Ramos (cell line): ENCODE results near the gene PABPC3.

Experiments used
- in situ Hi-C: fragments of 300-500 bp; cut with MboI; formaldehyde crosslinking; loops from one replicate; pipeline ENCODE4 v1.14.3; 2022; ENCODE audit warnings: low sequenced_read_pairs; ENCODE audit not compliant: unreplicated experiment

PABPC3 gene

DNA sequence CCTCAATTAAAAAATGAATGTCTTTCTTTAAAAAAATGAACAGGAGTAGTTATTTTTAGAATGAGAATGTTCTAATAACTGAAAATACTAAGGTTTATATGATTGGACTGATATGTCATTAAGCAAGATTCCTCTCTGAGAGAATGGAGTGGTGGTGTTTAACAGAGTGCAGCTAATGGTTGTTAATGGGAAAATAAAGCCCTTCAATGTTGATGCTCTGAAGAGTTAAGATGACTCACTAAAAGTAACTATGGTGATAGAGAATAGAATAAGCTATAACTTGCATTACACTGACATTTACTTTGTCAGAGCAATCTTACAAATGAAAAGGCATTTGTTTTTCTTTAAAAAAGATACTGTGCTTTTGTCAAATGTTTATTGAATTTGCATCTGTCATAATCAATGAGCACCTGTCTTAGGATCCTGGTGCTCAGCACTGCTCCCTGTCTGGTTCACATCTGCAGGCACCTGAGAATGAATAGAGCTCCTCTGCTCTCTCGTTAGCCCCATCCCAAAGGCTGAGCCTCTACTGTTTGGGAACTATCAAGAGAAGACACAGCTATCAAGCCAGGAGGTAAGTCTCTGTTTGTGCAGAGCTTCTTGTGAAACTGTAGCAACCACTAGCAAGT is 15.1 kb downstream of the PABPC3 start:
- in situ Hi-C loops: no loop called here

DNA sequence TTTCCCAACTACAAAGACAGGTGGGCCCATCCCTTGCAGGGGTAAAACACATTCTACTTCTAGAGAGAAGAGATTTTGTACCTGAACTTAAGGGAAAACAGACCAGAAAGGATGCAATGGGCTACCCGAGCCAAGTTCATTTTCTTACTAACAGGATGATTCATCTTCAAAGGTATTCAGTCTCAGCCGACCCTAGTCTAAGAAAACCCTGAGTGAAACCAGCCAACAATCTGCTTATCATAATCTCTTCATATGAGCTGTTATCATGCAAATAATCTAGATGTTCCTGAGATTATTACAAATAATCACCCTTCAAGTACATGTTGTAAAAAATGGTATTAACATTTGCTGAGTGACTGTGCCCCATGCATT is 15.6 kb downstream of the PABPC3 start:
- in situ Hi-C loops: no loop called here

DNA sequence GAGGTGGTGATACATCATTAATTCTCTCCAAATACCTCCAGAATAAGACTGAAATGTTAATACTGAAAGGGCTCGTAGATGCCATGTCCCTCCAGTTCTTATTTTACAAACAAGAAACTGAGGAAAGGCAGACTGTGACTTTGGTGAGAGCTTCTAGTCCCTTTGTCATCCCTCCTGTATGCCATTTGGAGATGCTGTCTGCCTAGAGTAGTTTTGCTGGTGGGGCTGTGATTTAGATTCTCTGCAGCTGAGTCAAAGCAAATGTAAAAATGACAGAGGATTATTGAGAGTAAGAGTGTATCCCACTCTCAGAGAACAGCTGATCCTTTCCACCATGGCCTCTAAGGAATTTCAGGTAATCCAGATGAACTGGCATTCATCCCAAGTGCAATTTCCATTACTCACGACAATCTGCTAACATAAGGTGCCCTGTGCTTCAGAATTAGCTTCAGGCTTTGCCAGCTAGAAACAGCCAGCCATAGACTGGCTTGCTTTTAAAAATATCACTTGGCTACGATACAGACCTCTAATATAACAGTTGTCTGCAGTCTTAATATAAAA is 16.8 kb downstream of the PABPC3 start:
- in situ Hi-C loops: no loop called here

DNA sequence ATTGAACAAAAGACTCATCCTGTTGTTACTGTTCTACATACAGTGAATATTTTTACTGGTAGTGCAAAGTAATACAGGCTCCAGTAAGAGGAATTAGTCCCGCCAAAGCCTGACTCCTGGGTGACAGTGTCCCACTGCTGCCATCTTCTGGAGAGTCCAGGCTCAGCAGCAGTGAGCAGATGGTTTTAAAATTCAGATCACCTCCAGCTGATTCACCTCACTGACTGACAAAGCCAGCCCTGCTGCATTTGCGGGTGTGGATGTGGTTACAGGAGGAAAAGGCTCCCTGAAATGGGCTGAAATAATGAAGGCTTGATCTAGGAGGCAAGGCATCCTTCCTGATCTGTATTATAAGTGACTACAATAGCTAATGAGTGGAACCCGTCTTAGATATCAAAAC is 18.3 kb downstream of the PABPC3 start:
- in situ Hi-C loops: no loop called here

DNA sequence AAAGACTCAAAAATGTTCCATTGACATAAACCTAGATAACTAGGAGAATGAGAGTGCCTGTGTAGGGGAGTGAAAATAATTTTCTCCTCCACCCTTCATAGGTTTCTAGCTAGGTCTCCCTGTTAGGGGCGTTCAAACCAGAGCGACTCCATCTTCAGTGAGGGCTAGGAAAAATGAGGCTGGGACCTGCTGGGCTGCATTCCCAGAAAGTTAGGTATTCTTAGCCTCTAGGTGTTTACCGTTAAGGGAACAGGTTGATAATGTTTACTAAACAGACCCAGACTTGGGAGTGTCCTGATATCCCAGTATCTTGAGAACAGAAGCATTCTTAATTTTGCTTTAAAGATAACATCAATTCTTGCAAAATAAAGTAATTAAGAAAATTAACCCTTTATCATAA is 20.1 kb downstream of the PABPC3 start:
- in situ Hi-C loops: no loop called here

DNA sequence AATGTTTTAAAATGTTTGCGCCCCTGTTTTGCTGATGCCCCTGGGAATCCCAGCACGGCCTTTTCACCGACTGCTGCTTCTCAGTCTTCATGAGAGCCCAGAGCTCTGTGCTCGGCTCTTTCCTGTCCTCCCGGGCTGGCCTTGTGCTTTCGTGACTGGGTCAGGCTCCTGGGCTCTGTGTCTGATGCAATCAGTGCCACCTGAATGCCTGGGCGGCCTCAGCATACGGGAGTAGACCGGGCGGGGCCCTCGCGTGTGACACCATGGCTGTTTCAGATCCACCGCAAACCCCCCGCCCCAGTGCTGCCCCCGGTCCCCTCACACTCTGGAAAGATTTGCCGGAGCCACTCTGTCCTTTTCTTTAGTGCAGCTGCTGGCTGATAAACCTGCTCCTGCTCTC is 21.4 kb downstream of the PABPC3 start:
- in situ Hi-C loops: no loop called here

DNA sequence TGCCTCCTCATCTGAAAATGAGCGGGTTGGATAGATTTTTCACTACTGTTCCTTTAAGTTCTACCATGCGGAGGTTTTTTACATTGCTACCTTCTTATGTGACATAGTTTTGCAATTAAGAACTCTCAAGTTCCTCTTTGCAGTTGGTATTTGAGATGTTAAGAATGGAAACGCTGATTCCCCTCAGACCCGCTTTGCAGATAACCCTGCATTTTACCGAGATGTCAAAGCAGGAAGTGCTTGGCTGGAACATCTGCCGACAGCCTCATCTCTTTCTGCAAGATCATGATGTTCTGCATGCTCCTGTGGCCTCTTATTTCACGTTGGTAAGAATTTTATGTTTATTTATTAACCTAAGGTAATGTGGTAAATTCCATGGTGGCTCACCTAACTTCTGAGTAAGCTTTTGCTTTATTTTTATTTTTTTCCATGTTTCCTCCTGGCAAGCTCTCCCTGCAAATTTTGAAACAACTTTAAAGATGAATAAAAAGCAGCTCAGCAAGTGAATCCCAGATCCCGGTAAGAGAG is 22.5 kb downstream of the PABPC3 start:
- in situ Hi-C loops: no loop called here

DNA sequence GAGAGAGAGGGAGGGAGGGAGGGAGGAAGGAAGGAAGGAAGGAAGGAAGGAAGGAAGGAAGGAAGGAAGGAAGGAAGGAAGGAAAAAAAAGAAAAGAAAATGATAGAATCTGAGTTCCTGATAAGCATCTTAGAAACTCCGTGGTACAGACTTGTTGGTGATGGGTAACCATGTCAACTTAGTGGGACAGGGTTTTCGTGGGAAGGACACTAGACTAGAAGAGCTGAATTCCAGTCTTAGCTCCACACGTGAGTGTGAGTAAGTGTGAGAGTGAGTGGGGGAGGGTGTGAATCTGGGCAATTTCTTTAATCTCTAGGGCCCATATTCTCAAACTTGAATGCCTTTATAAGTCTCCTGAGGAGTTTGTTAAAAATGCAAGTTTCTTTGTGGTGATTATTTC is 35.0 kb downstream of the PABPC3 start:
- in situ Hi-C loops: no loop called here

DNA sequence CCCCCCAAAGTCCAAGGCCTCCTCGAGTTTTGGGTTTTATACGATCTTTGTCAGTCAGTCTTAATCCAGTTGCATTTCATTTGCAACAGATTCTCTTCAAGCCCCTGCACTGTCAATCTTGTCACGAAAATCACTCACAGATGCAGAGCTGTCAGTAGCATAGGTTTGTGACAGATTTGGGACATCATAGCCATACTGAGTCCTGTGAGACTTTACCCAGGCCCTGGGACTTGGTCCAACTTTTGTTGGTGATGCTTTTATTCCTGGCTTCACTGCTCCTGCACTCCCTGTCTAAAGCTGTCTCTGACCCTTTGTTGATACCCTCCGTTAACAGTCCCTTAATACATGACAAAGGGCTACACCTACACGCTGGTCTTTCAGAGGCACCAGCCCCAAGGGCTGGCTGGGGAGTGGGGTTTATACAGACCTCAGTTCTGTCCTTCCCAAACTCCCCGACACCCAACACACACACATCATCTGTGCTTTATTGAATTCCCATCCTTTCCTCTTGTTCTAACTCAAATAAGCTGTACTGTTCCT is 36.0 kb downstream of the PABPC3 start:
- in situ Hi-C loops: no loop called here

DNA sequence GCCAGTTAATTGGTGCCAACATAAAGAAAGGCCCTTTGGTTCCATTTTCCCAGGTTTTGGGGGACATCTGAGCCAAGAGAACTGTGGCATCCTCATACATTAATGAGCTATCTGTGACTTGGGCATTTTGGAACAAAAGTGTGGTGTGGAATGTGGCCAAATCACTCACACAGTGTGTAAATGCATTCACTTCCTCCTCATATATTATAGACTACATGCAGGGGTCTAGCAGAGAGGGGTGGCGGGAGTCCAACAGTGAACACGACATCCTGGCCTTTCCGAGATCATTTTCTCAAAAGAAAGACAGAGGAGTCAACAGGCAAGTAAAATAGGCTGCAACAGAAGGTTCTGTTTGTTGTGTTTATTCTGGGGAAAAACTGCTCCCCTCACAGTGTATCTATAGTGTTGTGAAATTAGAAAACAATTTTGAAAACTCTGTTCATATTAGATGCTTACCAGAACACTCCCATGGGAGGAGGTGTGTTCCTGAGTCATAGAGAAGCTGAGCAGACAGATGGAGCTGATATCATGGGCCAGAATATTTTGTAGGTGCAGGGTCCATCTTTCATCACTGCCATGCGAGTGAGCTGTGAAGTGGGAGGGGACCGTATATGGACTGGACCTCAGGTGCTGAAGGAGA is 36.9 kb downstream of the PABPC3 start:
- in situ Hi-C loops: no loop called here

DNA sequence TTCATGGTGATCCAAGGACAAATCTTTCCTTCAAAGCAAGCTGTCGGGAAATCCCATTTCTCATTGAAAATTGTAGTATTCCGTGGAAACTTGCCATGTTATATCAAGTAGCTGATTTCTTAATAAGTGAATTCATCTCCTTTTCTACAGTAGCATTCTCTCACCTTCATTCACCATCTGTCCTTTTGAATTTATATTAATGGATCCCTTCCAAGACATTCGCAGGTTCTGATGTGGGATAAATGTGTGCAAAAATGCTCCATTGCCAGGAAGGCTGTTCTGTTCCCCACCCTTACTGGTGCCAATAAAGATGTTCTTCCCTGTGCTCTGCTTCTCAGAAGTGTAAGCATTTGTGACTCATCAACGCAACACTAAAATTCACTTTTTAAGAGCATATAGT is 40.0 kb downstream of the PABPC3 start:
- in situ Hi-C loops: no loop called here

DNA sequence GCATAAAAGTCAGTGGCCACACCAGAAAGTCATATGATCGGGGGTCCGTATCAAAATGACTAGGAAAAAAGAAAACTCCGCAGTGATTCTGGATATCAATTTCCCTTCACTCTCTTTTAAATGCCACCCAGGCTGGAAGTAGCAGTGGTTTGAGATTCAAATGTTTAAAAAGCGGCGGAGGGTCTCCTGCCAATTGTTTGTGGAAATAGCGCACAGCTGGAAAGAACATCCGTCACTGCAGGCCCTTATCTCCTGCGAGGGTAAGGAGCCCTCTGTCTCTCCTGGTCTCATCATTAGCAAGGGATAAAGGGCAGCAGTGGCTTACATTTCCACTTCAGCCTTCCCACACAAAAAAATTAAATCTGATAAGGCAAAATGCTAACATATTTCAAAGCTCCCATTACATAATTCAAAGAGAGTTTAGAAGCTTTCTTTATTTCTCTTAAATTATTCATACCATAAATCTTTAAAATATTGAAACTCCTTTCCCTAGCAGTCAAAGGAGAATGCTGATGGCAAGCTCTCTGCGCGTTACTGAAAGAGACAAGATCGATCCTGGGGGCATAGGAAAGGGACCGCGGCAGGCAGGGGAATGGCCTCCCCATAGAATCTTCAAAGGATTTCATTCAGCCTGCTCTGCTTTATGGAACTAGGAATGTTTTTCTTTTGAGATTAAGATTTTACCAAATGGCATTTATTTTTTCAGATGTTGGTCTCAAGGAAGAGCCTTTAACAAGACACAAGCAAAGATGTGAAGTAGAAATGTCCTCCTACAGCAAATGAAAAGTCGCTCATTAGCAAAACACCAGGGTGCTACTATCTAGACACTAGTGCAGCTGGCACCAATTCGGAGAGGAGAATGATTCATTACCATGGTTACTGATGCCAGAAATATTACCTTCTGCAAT is 41.2 kb downstream of the PABPC3 start:
- in situ Hi-C loops: no loop called here

DNA sequence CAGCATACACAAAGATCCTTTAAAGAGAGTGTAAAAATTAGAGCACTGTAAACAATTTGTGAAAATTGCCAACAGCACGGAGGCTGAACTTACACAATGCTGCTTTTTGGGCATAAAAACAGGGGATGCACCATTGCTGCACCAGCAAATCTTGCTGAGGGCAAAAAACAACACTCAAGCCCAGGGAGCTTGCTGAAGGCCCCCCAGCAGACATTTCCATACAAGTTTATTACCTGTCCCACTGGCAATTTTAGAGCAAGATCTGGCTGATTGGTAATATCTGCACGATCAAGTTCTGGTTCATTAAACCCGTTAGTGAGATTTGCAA is 41.8 kb downstream of the PABPC3 start:
- in situ Hi-C loops: no loop called here

DNA sequence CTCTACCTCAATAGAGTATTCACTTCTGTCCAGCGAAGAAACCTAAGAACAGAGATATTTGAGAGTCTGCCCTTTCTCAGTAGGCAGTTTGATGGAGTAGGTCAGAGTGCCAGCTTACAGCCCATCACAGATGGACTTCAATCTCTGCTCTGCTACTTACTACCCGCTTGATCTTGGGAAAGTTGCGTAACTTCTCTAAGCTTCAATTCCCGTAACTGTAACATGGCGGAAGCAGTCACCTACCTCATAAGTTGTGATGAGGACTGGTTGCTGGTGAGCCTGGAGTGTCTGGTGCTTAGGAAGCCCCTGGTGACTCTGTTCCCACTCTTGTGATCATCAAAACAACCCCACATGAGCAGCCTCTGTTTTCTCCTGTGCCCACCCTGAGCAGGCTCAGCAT is 45.1 kb downstream of the PABPC3 start:
- in situ Hi-C loops: no loop called here

DNA sequence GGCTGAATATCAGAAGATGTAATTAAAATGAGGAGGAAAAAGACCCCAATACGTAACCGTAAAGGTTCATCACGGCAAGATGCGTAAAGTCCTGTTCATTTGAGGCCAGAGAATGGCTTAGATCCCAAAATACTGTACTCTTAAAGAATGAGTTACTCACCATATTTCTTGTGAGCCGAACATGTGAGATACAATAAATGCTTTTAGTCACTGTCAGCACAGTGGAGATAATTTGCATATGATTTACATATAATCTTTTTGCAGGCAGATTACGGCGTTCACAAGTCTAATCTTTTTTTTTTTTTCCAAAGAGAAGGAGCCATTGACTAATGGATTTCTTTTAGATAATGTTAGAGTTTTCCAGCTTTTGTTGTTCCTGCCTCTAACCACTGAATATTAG is 47.8 kb downstream of the PABPC3 start:
- in situ Hi-C loops: no loop called here

DNA sequence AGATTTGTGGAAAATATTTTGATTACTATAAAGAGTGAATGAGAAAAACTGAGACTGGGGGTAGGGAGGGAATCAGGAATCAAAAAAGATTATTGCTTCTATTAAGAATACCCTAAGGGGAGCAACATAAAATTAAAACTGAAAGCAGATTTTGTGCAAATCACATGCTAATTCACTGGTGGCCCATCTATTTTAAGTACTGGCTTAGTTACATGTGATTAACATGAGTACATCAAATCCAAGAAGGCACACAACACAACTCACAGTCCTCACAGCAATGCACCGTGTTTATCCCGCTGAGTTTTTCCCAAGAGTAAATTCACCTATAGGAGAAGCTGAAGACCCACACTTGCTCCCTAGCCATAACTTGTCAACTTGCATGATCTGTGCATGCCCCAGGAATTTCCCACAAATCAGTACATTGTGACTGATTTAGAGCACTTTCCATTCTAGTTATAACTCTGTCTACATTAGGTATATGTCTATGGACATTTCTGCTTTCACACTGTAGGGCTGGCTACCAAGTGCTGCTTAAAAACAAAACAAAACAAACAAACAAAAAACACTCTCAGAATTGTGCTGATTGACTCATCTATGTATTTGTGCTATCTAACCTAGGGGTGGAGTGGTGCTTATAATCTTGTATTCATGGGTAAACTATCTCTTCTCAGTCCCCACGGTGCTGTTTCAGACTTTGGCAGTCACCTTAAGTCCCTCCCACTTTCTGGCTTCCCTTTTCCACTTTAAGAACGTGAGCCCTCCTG is 51.9 kb downstream of the PABPC3 start:
- in situ Hi-C loops: no loop called here

DNA sequence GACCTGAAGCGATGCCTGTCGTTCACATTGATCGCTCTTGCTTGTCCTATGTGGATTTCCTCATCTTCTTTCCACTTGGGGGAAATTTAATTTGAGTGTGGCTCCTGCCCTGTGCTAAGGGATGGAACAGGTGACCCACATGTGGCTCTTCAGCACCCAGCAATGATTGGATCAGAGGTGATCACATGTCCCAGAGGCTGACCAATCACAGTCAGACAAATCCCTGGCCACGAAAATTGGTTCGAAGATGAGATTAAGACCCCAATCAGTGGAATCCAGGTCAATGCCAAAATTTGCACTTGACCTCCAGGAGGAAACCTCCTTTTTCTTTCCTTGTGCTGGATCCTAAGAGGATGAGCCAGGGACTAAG is 52.5 kb downstream of the PABPC3 start:
- in situ Hi-C loops: no loop called here
